Lung microvascular endothelial cell (primary cell): Measurements from ENCODE around the gene KDM4E. TPM values are rescaled to one million over a fixed set of nuclear protein-coding genes. Genes with fewer than 3 reads are reported as not detected.
"Not testable (repeated sequence)": the region's sequence is repeated elsewhere in the genome, so short reads cannot be mapped to it uniquely, and the experiment has no call there.

Experiments
- DNase-seq, 2 donors: peaks; one replicate each; pipeline versions ENCODE4 v3.0.0 to v3.0.0-alpha.2; 2010; ENCODE audit warnings: low read depth in 2 of 2
- total RNA-seq: library from RNA; depleted of rRNA; stranded (reverse); fragments of >200 nt; gene quantifications from 2 replicates; pipeline ENCODE4 v1.2.1, GENCODE V29; 2014

The KDM4E gene
- total RNA-seq = not detected in 2 replicates

DNA sequence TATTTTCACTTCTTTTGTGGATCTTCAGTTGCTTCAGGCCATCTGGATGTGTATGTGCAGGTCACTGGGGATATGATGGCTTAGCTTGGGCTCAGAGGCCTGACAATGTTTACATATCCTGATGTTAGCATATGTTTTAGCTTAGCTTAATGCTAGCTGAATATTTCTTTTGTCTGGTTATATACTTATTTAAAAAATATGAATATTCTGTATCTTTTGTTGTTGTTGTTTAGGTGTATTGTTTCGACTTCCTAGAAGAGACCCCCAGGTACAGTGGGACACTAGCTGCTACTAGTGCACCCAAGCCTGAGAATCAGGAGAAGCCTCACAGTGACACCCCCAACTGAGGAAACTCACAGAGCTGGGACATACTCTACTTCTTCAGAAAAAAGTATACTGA lies at the start of gene KDM4E:
TSS of gene KDM4E (plus strand) at position 301 of the 400 bp plus-strand sequence. CDS start 300 bp downstream, outside the sequence.
- no peak for DNase-seq

DNA sequence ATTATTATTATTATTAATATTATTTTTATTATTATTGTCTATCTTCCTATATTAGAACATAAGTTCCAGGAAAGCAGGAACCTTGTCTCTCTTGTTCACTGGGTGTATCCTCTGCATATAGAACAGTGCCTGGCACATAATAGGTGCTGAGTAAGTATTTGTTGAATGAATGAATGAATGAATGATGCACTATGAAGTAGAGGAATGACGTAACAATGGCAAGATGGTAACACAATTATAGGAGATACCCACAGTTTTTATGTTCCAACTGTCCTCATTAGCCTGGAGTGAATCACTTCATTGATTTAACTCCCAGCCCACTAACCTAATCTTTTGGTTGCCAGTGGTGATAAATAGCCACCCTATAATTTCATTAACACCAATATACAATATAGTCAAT lies 49.5 kb upstream of the KDM4E start:
- no peak for DNase-seq

DNA sequence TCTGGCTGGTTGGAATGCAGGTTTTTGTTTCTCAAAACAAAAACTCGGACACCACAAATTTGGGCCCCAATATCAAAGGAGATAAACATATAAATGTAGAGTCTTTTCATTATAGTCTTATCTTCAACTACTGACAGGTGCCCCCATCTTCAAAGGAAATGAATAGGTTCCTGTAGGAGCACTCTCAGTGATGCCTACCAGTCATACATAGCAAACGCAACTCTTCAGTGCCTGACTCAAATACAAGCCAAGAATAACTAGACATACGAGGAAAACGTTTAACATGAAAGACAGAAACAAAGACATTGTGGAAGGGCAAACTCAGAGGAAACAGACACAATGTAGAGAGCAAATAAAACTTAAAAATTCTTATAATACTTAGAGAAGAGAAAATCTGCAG lies 37.7 kb upstream of the KDM4E start:
- no peak for DNase-seq

DNA sequence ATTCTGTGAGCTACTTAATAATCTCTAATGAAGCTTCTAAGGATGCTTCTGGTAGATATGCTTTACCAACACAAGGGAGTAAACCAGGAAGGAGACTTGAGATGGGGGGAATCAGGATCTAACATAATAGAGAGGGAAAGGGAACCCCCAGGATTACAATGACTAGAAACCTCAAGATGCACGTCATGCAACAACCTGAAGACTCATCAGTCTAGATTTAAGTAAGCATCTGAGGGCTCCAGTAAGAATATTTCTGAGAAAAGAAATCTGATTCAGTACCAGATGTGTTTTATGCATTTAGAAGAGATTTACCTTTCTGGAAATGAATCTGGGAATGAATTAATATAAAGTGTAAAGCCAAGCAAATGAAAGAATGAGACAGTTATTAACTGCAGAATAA lies 36.3 kb upstream of the KDM4E start:
- no peak for DNase-seq

DNA sequence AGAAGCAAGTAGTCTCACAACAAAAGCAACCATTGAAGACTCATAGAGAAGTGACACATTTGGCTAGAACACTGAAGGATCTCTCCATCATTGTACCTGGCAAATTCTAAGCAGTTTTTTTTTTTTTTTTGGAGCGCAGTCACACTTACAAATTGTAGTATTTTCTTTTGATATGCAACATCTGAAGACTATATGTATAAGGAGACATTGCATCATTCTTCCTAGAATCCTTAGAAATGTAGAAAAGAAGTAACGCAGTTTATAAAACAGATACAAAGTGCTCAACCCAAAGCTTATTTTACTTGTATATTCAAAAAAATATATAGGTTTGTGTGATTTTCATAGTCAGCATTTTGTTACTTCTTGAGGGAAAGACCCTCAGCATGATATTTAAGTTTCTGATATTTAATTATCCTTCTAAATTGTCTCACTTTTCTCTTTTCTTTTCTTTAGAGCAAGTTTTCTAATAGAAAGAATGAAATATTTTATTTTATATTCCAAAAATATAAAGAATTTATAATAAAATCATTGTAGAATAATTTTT lies 31.6 kb upstream of the KDM4E start:
- DNase-seq = no peak

DNA sequence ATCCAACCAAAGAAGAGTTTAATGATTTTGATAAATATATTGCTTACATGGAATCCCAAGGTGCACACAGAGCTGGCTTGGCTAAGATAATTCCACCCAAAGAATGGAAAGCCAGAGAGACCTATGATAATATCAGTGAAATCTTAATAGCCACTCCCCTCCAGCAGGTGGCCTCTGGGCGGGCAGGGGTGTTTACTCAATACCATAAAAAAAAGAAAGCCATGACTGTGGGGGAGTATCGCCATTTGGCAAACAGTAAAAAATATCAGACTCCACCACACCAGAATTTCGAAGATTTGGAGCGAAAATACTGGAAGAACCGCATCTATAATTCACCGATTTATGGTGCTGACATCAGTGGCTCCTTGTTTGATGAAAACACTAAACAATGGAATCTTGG lies 27.6 kb upstream of the KDM4E start:
- no peak for DNase-seq

DNA sequence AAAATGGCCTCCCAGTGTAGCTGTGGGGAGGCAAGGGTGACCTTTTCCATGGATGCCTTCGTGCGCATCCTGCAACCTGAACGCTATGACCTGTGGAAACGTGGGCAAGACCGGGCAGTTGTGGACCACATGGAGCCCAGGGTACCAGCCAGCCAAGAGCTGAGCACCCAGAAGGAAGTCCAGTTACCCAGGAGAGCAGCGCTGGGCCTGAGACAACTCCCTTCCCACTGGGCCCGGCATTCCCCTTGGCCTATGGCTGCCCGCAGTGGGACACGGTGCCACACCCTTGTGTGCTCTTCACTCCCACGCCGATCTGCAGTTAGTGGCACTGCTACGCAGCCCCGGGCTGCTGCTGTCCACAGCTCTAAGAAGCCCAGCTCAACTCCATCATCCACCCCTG lies 26.8 kb upstream of the KDM4E start:
- DNase-seq = no peak

DNA sequence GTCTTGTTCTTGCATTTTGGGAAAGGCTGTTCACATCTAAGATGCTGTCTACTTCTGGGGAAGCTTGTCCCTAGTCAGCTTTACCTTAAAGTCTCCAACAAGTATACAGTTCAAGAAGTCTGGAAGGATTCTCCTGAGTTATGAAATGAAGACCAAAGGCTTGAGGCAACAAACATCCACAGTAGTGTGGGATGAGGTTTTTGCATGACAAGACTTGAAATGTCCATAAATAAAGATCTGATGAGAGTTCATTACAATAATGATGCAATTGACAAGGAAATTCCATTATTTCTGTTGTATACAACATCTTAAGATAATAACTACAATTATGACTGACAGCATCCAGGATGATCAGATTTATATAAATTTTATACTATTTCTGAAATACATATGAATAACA lies 21.3 kb upstream of the KDM4E start:
- DNase-seq = no peak

DNA sequence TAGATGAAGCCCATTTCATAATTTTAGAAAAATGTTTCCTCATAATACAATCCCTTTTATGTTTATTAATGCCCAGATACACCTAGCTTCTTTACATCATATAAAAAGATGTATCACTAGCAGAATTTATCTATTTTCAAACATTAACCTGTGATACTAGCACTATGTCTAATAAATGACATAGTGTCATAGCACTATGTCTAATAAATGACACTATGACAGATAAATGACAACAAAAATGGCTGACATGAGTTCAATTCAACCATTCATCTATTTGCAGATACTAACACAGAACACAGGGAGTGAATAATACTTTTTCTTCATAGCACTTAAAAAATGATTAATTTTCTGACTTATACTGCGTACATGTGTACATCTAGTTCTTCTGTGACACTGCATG lies 19.4 kb upstream of the KDM4E start:
- no peak for DNase-seq

DNA sequence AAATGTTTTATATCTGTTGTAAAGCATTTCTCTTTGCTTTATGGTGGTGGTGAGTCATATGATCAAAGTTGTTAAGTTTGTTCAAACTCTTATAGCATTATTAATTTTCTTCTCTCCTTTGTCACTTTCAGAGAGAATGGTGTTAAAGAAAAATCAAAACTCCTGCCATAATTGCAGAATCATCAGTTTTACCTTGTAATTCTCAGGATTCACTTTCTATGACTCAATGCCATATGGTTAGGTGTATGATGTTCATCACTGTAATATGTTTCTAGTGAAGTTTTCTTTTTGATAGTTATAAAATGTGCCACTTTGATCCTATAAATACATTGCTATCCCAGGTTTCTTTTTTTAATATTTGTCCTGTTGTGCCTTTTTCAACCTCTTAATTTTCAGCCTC lies 13.7 kb upstream of the KDM4E start:
- no peak for DNase-seq

DNA sequence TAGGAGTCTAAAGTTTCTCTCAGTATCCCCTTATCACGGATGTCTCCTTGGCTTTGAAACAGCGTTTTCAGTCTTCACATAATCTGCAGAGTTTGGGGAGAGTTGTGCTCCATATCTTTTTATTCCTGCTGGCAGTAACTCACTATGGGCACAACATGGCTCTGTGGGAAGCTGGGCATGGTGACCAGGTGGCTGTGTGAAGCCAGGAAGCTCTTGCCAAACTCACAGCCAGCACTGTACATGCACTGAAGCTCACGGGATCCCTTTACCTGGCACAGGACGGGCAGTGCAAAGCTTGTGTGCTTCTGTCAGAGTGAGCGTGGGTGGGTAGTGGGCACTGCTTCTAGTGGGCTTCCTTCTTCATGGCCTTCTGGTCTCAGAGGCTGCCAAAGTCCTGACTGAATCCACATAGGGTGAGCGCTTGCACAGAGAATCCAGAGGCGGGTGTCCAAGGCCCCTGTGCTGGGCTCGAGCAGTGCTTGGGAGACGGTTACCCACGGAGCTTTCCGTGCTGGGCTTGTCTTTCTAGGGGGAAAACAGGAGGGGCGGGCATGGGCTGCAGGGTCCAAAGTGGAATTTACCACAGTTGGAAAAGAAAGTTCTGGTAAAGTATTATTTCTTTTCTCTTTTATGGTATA lies 10.8 kb upstream of the KDM4E start:
- no peak for DNase-seq

DNA sequence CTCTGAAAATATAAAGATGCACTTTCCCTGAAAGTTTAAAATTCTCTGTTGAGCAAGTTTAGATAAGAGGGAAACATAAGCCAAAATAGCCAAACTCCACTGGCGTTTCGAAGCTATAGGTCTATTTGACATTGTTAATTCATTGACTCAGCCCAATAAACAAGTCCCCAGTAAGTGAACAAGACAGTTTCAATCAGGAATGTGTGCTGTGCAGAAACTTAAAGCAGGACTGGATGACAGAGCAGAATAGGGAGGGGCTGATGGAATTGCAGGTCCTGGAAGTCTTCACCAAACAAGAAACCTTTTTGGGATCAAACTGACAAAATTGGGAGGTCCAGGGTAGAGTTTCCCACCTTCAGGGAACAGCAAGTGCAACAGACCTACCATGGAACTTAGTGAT lies 8.9 kb upstream of the KDM4E start:
- DNase-seq = no peak

DNA sequence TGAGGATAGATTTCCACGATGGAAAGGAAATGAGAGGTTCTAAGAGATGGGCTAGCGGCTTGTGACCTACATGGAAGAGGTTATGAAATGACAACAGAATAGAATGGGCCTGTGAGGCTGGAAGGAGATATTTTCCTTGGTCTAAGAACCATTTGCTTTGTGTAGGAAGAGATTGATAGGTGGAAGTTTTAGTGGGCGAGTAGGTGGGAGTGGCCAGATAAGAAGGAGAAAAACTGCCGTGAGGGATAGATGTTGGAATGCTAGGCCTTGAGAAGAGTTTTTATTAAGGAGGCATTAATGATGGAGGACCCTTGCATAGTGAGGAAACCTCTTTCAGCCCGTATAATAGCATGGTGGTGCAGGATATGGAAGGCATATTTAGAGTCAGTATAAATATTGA lies 3.6 kb upstream of the KDM4E start:
- not testable (repeated sequence) for DNase-seq

DNA sequence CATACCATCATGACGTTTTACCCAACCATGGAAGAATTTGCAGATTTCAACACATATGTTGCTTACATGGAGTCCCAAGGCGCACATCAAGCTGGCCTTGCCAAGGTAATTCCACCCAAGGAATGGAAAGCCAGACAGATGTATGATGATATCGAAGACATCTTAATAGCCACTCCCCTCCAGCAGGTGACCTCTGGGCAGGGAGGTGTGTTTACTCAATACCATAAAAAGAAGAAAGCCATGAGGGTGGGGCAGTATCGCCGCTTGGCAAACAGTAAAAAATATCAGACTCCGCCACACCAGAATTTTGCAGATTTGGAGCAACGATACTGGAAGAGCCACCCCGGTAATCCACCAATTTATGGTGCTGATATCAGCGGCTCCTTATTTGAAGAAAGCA lies 536 bp downstream of the KDM4E start:
- DNase-seq = not testable (repeated sequence)

DNA sequence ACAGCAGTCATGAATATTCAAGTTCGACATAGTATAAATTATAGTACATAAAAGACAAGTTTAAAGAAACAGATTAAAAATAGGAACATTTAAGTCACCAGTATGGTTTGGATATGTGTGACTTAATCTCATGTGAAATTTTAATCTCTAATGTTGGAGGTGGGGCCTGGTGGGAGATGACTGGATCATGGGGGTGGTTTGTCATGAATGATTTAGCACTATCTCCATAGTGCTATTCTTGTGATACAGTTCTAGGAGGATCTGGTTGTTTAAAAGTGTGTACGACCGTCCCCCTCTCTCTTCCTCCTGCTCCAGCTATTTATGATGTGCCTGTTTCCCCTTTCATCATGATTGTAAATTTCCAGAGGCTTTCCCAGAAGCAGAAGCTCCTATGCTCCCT lies 3.3 kb downstream of the KDM4E start:
- DNase-seq = no peak

DNA sequence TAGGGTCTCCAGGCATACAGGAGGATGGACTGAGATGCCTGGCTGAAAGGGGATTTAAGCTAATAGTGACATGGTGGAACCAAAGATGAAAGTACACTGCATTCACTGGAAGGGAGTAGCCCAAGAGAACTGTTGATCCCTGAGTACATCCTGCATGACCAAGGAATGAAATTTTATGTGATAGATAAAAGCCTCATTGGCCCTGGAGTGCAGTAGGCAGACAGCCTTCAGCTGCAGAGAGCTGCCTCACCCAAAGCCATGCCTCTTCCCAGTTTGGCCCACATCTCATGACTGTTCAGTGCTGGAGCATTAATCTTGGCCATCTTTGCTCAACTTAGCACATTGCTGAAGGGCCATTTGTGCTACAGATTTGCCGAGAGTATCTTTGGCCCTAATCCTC lies 8.0 kb downstream of the KDM4E start:
- DNase-seq = no peak

DNA sequence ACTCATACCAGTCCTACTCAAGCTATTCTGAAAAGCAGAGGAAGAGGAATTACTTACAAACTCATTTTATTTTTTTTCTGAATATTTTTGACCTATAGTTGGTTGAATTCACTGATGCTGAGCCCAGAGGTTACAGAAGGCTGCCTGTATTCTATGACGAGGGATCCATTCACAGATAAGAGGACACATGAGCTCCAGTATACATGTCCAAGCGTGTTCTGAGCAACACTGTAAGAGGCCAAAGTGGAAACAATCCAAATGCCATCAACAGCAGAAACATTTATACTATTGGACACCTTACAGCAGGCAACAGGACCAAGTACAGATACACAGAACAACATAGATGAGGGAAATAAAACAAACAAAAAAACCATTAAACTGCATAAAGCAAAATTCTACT lies 10.3 kb downstream of the KDM4E start:
- no peak for DNase-seq

DNA sequence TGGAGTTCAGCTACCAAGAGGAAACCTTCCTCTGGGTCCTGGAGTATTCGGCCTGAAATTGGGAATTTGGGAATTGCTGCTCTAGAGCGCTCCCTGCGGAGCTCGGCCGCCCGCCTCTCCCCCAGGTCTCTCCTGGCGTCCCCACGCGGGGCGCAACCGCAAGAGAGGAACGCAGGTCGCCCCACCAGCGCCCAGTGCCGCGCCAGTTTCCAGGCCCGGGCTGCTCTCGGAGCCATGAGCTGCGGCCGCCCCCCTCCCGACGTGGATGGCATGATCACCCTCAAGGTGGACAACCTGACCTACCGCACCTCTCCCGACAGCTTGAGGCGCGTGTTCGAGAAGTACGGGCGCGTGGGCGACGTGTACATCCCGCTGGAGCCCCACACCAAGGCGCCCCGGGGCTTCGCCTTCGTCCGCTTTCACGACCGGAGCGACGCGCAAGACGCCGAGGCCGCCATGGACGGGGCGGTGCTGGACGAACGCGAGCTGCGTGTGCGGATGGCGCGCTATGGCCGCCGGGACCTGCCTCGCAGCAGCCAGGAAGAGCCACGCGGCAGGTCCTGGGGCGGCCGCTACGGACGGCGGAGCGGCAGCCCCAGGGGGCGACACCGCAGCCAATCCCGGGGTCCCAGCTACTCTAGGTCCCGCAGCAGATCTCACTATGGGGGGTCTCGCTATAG lies 12.4 kb downstream of the KDM4E start:
- peak in 1 of 2 donors; percentile 13 for DNase-seq

DNA sequence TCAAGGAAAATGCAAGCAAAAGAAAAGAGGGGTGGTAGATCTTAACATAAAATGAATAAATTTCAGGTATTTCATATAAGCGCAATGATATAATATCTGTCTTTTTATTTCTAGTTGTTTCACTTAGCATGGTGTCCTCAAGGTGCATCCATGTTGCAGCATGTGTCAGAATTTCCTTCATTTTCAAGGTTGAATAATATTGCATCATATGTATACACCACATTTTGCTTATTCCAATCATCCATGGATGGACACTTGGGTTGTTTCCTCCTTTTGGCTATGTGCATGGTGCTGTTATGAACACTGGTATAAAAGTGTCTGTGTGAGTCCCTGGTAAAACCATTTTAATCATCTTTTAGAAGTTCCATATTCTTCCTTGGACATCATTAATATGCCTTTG lies 17.2 kb downstream of the KDM4E start:
- no peak for DNase-seq

DNA sequence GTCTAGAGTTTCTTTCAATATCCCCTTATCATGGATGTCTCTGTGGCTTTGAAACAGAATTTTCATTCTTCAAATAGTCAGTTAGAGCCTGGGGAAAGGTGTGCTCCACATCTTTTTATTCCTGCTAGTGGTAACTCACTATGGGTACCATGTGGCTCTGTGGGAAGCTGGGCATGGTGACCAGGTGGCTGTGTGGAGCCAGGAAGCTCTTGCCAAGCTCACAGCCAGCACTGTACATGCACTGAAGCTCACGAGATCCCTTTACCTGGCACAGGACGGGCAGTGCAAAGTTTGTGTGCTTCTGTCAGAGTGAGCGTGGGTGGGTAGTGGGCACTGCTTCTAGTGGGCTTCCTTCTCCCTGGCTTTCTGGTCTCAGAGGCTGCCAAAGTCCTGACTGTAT lies 17.8 kb downstream of the KDM4E start:
- no peak for DNase-seq

DNA sequence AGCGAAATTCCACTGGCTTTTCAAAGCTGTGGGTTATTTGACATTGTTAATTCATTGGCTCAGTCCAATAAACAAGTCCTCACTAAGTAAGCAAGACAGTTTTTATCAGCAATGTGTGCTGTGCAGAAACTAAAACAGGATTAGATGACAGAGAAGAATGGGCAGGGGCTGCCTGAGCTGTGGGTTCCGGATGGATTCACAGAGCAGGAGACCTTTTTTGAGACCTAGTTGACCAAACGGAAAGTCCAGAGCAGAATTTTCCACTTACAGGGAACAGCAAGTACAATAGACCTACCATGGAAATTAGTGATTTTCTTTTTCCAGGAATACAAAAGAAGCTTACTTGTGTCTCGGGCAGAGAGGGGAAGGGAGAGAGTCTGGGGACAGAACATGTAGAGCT lies 19.0 kb downstream of the KDM4E start:
- no peak for DNase-seq

DNA sequence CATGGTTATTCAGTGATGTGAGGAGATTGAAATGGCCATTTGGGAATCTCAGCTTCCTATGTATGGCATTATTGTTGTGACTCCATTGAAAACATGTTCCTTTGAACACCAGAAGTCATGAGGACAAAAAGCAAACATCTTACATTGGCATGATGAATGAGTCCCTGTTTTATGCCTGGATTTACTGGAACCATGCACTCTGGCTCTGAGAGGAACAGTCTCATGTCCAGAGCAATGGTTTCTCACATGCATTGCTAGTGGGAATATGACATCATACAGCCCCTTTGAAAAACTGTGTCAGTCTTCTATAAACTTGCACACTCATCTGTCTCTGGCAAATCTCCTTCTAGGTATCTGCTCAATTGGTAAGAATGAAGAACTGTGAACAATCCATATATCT lies 20.8 kb downstream of the KDM4E start:
- no peak for DNase-seq

DNA sequence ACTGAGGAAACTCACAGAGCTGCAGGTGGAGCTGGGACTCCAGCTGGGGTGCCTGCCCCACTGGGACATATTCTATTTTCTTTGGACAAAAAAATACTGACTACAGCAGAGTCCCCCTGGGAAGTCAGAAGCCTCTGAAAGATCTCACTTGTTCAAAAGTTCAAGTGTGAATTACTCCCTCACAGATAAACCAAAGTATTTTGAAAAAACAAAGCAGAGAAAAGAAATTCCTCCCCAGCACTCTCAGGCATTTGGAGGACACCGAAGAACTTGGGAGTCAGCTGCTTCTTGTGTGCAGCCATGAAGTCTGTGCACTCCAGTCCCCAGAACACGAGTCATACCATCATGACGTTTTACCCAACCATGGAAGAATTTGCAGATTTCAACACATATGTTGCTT lies 24.1 kb downstream of the KDM4E start, which contains the start of gene KDM4F:
TSS of gene KDM4F (plus strand) at position 301 of the 400 bp plus-strand sequence.
- DNase-seq = not testable (repeated sequence)
